ENCODE data around the gene DST.

Gene DST

GRCh38 chr6:56459030-56459805 is 183.5 kb downstream of the DST start:
- Histone ChIP-seq H4K20me1 (ENCODE audit: control insufficient read depth, insufficient read depth, low read depth, low read length) (no peaks in the 10 kb centered on the region), H3K9me2 (replicated peaks; ENCODE audit: control insufficient read depth, low read length) (no peaks in the 10 kb centered on the region), H3K27ac (ENCODE audit: low read depth, low read length) (no peak overlapping the region), H3F3A (ENCODE audit: control insufficient read depth, insufficient read depth) (no peaks in the 10 kb centered on the region), H3K9me3 (ENCODE audit: control insufficient read depth, insufficient read depth, low read length) (no peaks in the 10 kb centered on the region), H3K4me1 (ENCODE audit: control insufficient read depth, low read length) (no peaks in the 10 kb centered on the region), H3K79me2 (ENCODE audit: control insufficient read depth, low read length) (no peaks in the 10 kb centered on the region), H3K4me2 (ENCODE audit: low read length) (no peak overlapping the region), H3K4me3 (ENCODE audit: low read length) (no peak overlapping the region), H3K36me3 (ENCODE audit: control insufficient read depth, low read length) (peaks cover 5% of the 10 kb centered on the region), H3K27me3 (ENCODE audit: control insufficient read depth, low read length) (no peaks in the 10 kb centered on the region)
- TF ChIP-seq EZH2phosphoT487 (IDR thresholded peaks at IDR 0.05; ENCODE audit: borderline replicate concordance, low read length) (no peak), CTCF (IDR thresholded peaks at IDR 0.05; ENCODE audit: low read depth, low read length, poor library complexity, severe bottlenecking) (no peak)

GRCh38 chr6:56458324-56458884 is 184.3 kb downstream of the DST start:
- no peak overlapping the region for H3K4me3 ChIP-seq (ENCODE audit: low read length)
- H3K27me3 ChIP-seq (ENCODE audit: control insufficient read depth, low read length): no peaks in the 10 kb centered on the region
- peaks cover 5% of the 10 kb centered on the region for H3K36me3 ChIP-seq (ENCODE audit: control insufficient read depth, low read length)
- no peaks in the 10 kb centered on the region for H3K9me2 ChIP-seq (replicated peaks; ENCODE audit: control insufficient read depth, low read length)
- no peaks in the 10 kb centered on the region for H3K79me2 ChIP-seq (ENCODE audit: control insufficient read depth, low read length)
- H3K9me3 ChIP-seq (ENCODE audit: control insufficient read depth, insufficient read depth, low read length): no peaks in the 10 kb centered on the region
- H3K27ac ChIP-seq (ENCODE audit: low read depth, low read length): no peak overlapping the region
- no peak for TF ChIP-seq EZH2phosphoT487 (IDR thresholded peaks at IDR 0.05; ENCODE audit: borderline replicate concordance, low read length)
- no peak for TF ChIP-seq CTCF (IDR thresholded peaks at IDR 0.05; ENCODE audit: low read depth, low read length, poor library complexity, severe bottlenecking)
- H3K4me2 ChIP-seq (ENCODE audit: low read length): no peak overlapping the region
- no peaks in the 10 kb centered on the region for H3F3A ChIP-seq (ENCODE audit: control insufficient read depth, insufficient read depth)
- no peaks in the 10 kb centered on the region for H4K20me1 ChIP-seq (ENCODE audit: control insufficient read depth, insufficient read depth, low read depth, low read length)
- no peaks in the 10 kb centered on the region for H3K4me1 ChIP-seq (ENCODE audit: control insufficient read depth, low read length)

GRCh38 chr6:56456785-56457184 is 185.9 kb downstream of the DST start:
- no peak overlapping the region for H3K4me2 ChIP-seq (ENCODE audit: low read length)

More at GRCh38 chr6:56456785-56457184, 185.9 kb downstream of the DST start:
- peaks cover 5% of the 10 kb centered on the region for H3K36me3 ChIP-seq (ENCODE audit: control insufficient read depth, low read length)
- no peaks in the 10 kb centered on the region for H3F3A ChIP-seq (ENCODE audit: control insufficient read depth, insufficient read depth)
- no peak for TF ChIP-seq CTCF (IDR thresholded peaks at IDR 0.05; ENCODE audit: low read depth, low read length, poor library complexity, severe bottlenecking)
- no peak for TF ChIP-seq EZH2phosphoT487 (IDR thresholded peaks at IDR 0.05; ENCODE audit: borderline replicate concordance, low read length)
- H4K20me1 ChIP-seq (ENCODE audit: control insufficient read depth, insufficient read depth, low read depth, low read length): no peaks in the 10 kb centered on the region
- no peaks in the 10 kb centered on the region for H3K4me1 ChIP-seq (ENCODE audit: control insufficient read depth, low read length)
- H3K4me3 ChIP-seq (ENCODE audit: low read length): no peak overlapping the region
- no peaks in the 10 kb centered on the region for H3K9me2 ChIP-seq (replicated peaks; ENCODE audit: control insufficient read depth, low read length)
- H3K27me3 ChIP-seq (ENCODE audit: control insufficient read depth, low read length): no peaks in the 10 kb centered on the region
- H3K27ac ChIP-seq (ENCODE audit: low read depth, low read length): no peak overlapping the region
- no peaks in the 10 kb centered on the region for H3K9me3 ChIP-seq (ENCODE audit: control insufficient read depth, insufficient read depth, low read length)
- H3K79me2 ChIP-seq (ENCODE audit: control insufficient read depth, low read length): no peaks in the 10 kb centered on the region

Measured in DOHH2 (cell line).